ENCODE results near the gene PLEKHG5.

DNA sequence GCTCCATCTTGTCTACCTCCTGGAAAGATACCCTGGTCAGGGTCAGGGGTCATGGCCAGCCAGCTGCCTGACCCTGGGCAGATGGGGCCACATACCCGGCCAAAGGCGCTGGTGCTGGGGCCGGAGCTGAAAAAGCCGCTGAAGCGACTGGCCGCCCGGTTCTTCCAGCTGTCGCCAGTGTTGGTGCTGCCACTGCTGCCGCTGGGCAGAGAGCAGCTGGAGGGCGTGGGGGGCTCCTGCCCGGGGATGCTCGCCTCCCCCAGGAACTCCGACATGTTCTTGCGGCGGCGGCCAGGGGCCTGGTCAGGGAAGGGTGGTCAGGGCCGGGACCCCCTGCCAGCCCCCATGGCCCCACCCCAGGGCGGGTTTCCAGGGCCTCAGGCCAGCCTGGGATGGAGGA lies 18.3 kb downstream of the PLEKHG5 start:
- TF ChIP-seq, protein P1, sequence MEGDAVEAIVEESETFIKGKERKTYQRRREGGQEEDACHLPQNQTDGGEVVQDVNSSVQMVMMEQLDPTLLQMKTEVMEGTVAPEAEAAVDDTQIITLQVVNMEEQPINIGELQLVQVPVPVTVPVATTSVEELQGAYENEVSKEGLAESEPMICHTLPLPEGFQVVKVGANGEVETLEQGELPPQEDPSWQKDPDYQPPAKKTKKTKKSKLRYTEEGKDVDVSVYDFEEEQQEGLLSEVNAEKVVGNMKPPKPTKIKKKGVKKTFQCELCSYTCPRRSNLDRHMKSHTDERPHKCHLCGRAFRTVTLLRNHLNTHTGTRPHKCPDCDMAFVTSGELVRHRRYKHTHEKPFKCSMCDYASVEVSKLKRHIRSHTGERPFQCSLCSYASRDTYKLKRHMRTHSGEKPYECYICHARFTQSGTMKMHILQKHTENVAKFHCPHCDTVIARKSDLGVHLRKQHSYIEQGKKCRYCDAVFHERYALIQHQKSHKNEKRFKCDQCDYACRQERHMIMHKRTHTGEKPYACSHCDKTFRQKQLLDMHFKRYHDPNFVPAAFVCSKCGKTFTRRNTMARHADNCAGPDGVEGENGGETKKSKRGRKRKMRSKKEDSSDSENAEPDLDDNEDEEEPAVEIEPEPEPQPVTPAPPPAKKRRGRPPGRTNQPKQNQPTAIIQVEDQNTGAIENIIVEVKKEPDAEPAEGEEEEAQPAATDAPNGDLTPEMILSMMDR (conservative IDR thresholded peaks at IDR 0.05): no peak
- TF ChIP-seq ZFX (IDR thresholded peaks at IDR 0.05): no peak
